HG02840 (cell line): ENCODE measurements around the gene STOM.

Experiments
- ATAC-seq: cut with Tn5 transposase; IDR thresholded peaks from one replicate; pipeline ENCODE4 v1.9.1; 2021; ENCODE audit warnings: mild to moderate bottlenecking, moderate library complexity, moderate number of reproducible peaks; ENCODE audit not compliant: unreplicated experiment, low FRiP score

The STOM gene

DNA sequence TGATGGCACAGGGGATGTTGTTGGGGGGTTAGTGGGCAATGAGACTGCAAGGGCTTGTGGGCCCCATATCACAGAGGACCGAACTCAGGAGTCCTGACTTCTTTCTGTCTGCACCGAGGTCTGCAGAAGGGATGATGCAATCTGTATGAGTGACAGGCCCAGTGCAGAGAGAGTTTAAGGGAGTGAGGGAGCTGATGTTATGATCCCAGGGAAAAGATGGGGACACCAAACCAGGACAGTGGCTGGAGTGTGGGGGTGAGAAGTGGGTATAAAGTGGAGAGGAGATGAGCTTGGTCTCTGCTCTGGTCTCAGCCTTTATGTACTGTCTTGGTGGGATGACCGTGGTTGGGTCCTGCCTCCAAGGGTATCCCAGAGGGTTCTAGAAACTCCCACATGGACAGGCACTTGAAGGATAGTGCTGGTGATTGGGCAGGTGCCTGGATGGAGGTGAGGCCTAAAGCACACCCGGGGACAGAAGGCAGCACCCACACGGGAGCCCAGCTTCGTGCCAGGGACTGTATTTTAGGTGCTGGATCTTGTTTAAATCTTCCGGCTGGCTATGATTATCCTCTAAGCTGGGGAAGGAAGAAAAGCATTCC is 80.2 kb downstream of the STOM start:
- no peak for ATAC-seq

DNA sequence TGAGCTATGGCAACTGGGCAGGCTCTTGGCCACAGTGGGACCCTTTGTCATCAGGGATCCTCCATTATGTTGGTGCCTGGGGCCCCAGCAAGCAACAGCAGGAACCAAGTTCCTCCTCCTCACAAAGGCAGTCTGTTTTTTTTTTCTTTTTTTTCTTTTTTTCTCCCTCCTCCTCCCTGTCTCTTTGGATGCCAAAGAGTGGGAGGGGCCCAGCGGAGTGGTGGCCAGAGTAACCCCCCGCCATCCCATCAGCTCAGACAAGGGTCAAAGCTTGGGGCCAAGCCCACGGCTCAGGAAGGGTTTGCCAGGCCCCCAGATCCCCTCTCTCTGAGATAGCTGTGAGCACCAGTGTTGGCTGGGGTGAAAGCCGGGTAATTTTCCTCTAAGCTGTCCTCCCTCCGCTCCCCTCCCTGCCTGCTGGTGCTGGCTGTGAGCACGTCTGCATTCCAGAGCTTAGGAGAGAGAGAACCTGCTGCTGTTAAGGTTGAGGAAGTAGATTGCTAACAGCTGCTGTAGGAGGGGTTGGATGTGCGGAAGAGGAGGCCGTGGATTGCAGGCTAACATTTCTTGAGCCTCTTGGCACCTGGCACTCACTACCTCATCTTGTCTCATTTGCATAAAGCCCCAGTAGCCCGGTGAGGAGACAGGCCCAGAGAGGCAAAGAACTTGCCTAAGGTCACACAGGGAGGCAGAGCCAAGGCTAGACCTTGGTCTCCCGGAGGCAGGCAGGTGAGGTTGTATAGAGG is 80.9 kb downstream of the STOM start:
- ATAC-seq = no peak
